H1 (cell line): ENCODE data around the gene SPINT1. TPM values are rescaled to one million over a fixed set of nuclear protein-coding genes. Genes with fewer than 3 reads are reported as not detected.

ENCODE experiments used
- CTCF ChIA-PET: fragments of 300-600 bp; sonication (Branson Sonifier 250); formaldehyde crosslinking; loops from one replicate; lab custom pipeline; 2021; ENCODE audit not compliant: partially characterized antibody; lab: Charles Lee
- POLR2A ChIA-PET: fragments of 300-600 bp; sonication (Branson Sonifier 250); formaldehyde crosslinking; loops from one replicate; lab custom pipeline; 2021; ENCODE audit warnings: inconsistent platforms; ENCODE audit not compliant: partially characterized antibody; lab: Charles Lee
- DNase-seq, 2 experiments: peaks; one replicate each; pipeline versions ENCODE4 v3.0.0 to v3.0.0-alpha.2; 2010 to 2022; ENCODE audit warnings: low spot score in 2 of 2, low read depth in 1 of 2, mixed read lengths in 1 of 2
- FAIRE-seq: peaks from 2 replicates; lab custom pipeline; 2011; peaks lifted over from hg19 to GRCh38; lab: Jason Lieb, UNC
- H2AFZ ChIP-seq: 2 replicates; pipeline ENCODE4 v1.8.1; 2012; ENCODE audit warnings: low read length, inconsistent platforms
- H2AK5ac ChIP-seq: 2 replicates; pipeline ENCODE4 v1.6.1; 2013; ENCODE audit warnings: low read depth, low read length
- H2BK120ac ChIP-seq: replicated peaks from 2 replicates; pipeline ENCODE3; 2013; ENCODE audit warnings: low read depth, low read length, inconsistent platforms
- H2BK12ac ChIP-seq: 2 replicates; pipeline ENCODE4 v1.6.1; 2013; ENCODE audit warnings: low read depth, low read length
- H2BK15ac ChIP-seq: 2 replicates; pipeline ENCODE4 v1.6.1; 2013; ENCODE audit warnings: low read length
- H2BK20ac ChIP-seq: 2 replicates; pipeline ENCODE4 v1.6.1; 2013; ENCODE audit warnings: low read length
- H2BK5ac ChIP-seq: 2 replicates; pipeline ENCODE4 v1.6.1; 2013; ENCODE audit warnings: low read depth, low read length
- H3K14ac ChIP-seq: 2 replicates; pipeline ENCODE4 v1.6.1; 2013; ENCODE audit warnings: inconsistent platforms; ENCODE audit not compliant: insufficient read length
- H3K18ac ChIP-seq: 2 replicates; pipeline ENCODE4 v1.6.1; 2013; ENCODE audit warnings: low read length; ENCODE audit errors: extremely low read depth
- H3K23ac ChIP-seq: 2 replicates; pipeline ENCODE4 v1.6.1; 2013; ENCODE audit warnings: inconsistent platforms; ENCODE audit not compliant: insufficient read length
- H3K23me2 ChIP-seq: 2 replicates; pipeline ENCODE4 v1.6.1; 2013; ENCODE audit warnings: low read depth, low read length
- H3K27ac ChIP-seq: 2 replicates; pipeline ENCODE4 v1.6.1; 2011; ENCODE audit warnings: low read depth, low read length, inconsistent platforms
- H3K27me3 ChIP-seq, 4 experiments: replicated peaks in 1 of 4; 1 replicate in 1 of 4; 2 replicates in 3 of 4; pipeline versions ENCODE4 v1.6.1 to v1.8.1; 2011 to 2013; ENCODE audit warnings: low read length in 3 of 4, mild to moderate bottlenecking in 3 of 4, inconsistent platforms in 2 of 4, mixed read lengths in 2 of 4, moderate library complexity in 1 of 4; ENCODE audit not compliant: control insufficient read depth in 3 of 4, insufficient read depth in 3 of 4; ENCODE audit errors: extremely low read depth in 1 of 4
- H3K36me3 ChIP-seq, 4 experiments: 2 replicates each; pipeline versions ENCODE4 v1.6.1 to v1.8.1; 2011 to 2013; ENCODE audit warnings: mild to moderate bottlenecking in 4 of 4, low read length in 3 of 4, moderate library complexity in 2 of 4, control low read depth in 1 of 4, inconsistent platforms in 1 of 4; ENCODE audit not compliant: insufficient read depth in 4 of 4, control insufficient read depth in 2 of 4
- H3K4ac ChIP-seq: replicated peaks from 2 replicates; pipeline ENCODE3; 2013; ENCODE audit warnings: low read length, low read depth, mixed read lengths, inconsistent platforms; ENCODE audit not compliant: insufficient read length
- H3K4me1 ChIP-seq, 4 experiments: replicated peaks in 1 of 4; 1 replicate in 1 of 4; 2 replicates in 3 of 4; pipeline versions ENCODE4 v1.6.1 to v1.8.1; 2011 to 2013; ENCODE audit warnings: low read length in 3 of 4, inconsistent platforms in 2 of 4, mixed read lengths in 1 of 4; ENCODE audit not compliant: insufficient read depth in 4 of 4, control insufficient read depth in 3 of 4
- H3K4me2 ChIP-seq, 2 experiments: 2 replicates each; pipeline versions ENCODE4 v1.6.1 to v1.8.1; 2011 to 2013; ENCODE audit warnings: low read depth in 2 of 2, low read length in 2 of 2, control low read depth in 1 of 2, inconsistent platforms in 1 of 2, mild to moderate bottlenecking in 1 of 2; ENCODE audit not compliant: insufficient read depth in 1 of 2
- H3K4me3 ChIP-seq, 4 experiments: fragments of 200-600, 300-600 bp in 1 of 4; sonication (generic), shearing (Covaris generic), sonication (Bioruptor Twin) in 1 of 4; 2 replicates each; pipeline versions ENCODE4 v1.5.1 to v1.8.1; 2011 to 2016; ENCODE audit warnings: low read length in 4 of 4, low read depth in 3 of 4, control low read depth in 2 of 4, inconsistent platforms in 2 of 4, mild to moderate bottlenecking in 2 of 4, mixed read lengths in 1 of 4, moderate library complexity in 1 of 4; ENCODE audit not compliant: insufficient read depth in 2 of 4; ENCODE audit errors: extremely low read depth in 1 of 4
- H3K56ac ChIP-seq: replicated peaks from 2 replicates; pipeline ENCODE3; 2013; ENCODE audit warnings: low read depth, mild to moderate bottlenecking, mixed read lengths, low read length, inconsistent platforms; ENCODE audit not compliant: insufficient read length
- H3K79me1 ChIP-seq: 2 replicates; pipeline ENCODE4 v1.6.1; 2013; ENCODE audit warnings: low read depth, low read length, control low read depth
- H3K79me2 ChIP-seq, 2 experiments: 2 replicates each; pipeline versions ENCODE4 v1.6.1 to v1.8.1; 2012 to 2013; ENCODE audit warnings: low read length in 2 of 2, mild to moderate bottlenecking in 2 of 2, inconsistent platforms in 1 of 2; ENCODE audit not compliant: insufficient read depth in 2 of 2, control insufficient read depth in 1 of 2
- H3K9ac ChIP-seq, 4 experiments: replicated peaks in 1 of 4; 1 replicate in 1 of 4; 2 replicates in 3 of 4; pipeline versions ENCODE4 v1.6.1 to v1.8.1; 2011 to 2013; ENCODE audit warnings: low read depth in 3 of 4, low read length in 3 of 4, control low read depth in 2 of 4, mild to moderate bottlenecking in 2 of 4, moderate library complexity in 2 of 4, inconsistent platforms in 1 of 4; ENCODE audit errors: extremely low read depth in 1 of 4
- H3K9me3 ChIP-seq, 2 experiments: 2 replicates each; pipeline versions ENCODE4 v1.6.1 to v1.8.1; 2012 to 2013; ENCODE audit warnings: mild to moderate bottlenecking in 2 of 2, moderate library complexity in 2 of 2, control low read depth in 1 of 2, inconsistent platforms in 1 of 2, low read depth in 1 of 2, low read length in 1 of 2, mixed read lengths in 1 of 2; ENCODE audit not compliant: insufficient read depth in 2 of 2
- H4K20me1 ChIP-seq, 2 experiments: replicated peaks in 1 of 2; 2 replicates each; pipeline versions ENCODE3 to v1.8.1; 2011 to 2013; ENCODE audit warnings: inconsistent platforms in 2 of 2, low read length in 2 of 2, mild to moderate bottlenecking in 1 of 2; ENCODE audit not compliant: insufficient read depth in 2 of 2, control insufficient read depth in 1 of 2
- H4K5ac ChIP-seq: 2 replicates; pipeline ENCODE4 v1.6.1; 2013; ENCODE audit warnings: low read length, low read depth, mixed read lengths, inconsistent platforms; ENCODE audit not compliant: insufficient read length
- H4K8ac ChIP-seq: 2 replicates; pipeline ENCODE4 v1.8.0; 2013; ENCODE audit warnings: mild to moderate bottlenecking, moderate library complexity, low read length, inconsistent platforms; ENCODE audit not compliant: insufficient read depth; ENCODE audit errors: extremely low read depth
- H4K91ac ChIP-seq: replicated peaks from 2 replicates; pipeline ENCODE3; 2013; ENCODE audit warnings: low read length, mixed read lengths, inconsistent platforms; ENCODE audit not compliant: insufficient read length
- BACH1 ChIP-seq: IDR thresholded peaks from 2 replicates; pipeline ENCODE4 v1.6.1; 2012; ENCODE audit warnings: low read length, improper control_type of control experiment
- BCL11A ChIP-seq, 2 experiments: IDR thresholded peaks; one replicate each; pipeline ENCODE4 v1.6.1; 2011; ENCODE audit warnings: low read depth in 2 of 2, low read length in 2 of 2, mild to moderate bottlenecking in 2 of 2
- CBX5 ChIP-seq: fragments of 300-800, 300-1000 bp; sonication (generic); IDR thresholded peaks from 2 replicates; pipeline ENCODE4 v1.7.1; 2016; ENCODE audit warnings: antibody characterized with exemption, low read length, low read depth
- CBX8 ChIP-seq: fragments of 300-800, 300-1000 bp; sonication (generic); IDR thresholded peaks from 2 replicates; pipeline ENCODE4 v1.7.1; 2016; ENCODE audit warnings: low read depth, low read length, borderline replicate concordance
- CTBP2 ChIP-seq: IDR thresholded peaks from 2 replicates; pipeline ENCODE4 v1.7.0; 2011; ENCODE audit warnings: borderline replicate concordance, mild to moderate bottlenecking, moderate library complexity, mixed read lengths, low read length; ENCODE audit not compliant: insufficient read depth, insufficient read length
- EZH2 ChIP-seq: fragments of 200-600 bp; sonication (generic); IDR thresholded peaks from 2 replicates; pipeline ENCODE4 v1.7.1; 2012; ENCODE audit warnings: low read depth, mild to moderate bottlenecking, moderate library complexity, low read length, inconsistent platforms; ENCODE audit not compliant: severe bottlenecking
- PHF8 ChIP-seq: fragments of 200-600 bp; sonication (generic); conservative IDR thresholded peaks from 2 replicates; pipeline ENCODE4 v1.7.1; 2012; ENCODE audit warnings: low read depth, mild to moderate bottlenecking, inconsistent platforms, low read length, moderate library complexity
- RBBP5 ChIP-seq: IDR thresholded peaks from 2 replicates; pipeline ENCODE4 v1.7.1; 2012; ENCODE audit warnings: low read depth, mild to moderate bottlenecking, inconsistent platforms, low read length, moderate library complexity, borderline replicate concordance
- SIN3A ChIP-seq, 2 experiments: IDR thresholded peaks in 1 of 2; conservative IDR thresholded peaks in 1 of 2; 2 replicates each; pipeline ENCODE4 v1.6.1; 2011 to 2012; ENCODE audit warnings: low read length in 2 of 2, improper control_type of control experiment in 1 of 2, low read depth in 1 of 2, mild to moderate bottlenecking in 1 of 2
- SIRT6 ChIP-seq: IDR thresholded peaks from one replicate; pipeline ENCODE4 v1.7.1; 2012; ENCODE audit warnings: low read length, inconsistent platforms
- SUZ12 ChIP-seq: fragments of 200-600 bp; sonication (generic); IDR thresholded peaks from 2 replicates; pipeline ENCODE4 v1.6.1; 2012; ENCODE audit warnings: mild to moderate bottlenecking, inconsistent platforms, low read length, moderate library complexity, mixed read lengths
- TAF1 ChIP-seq: IDR thresholded peaks from 2 replicates; pipeline ENCODE4 v1.6.1; 2011; ENCODE audit warnings: mild to moderate bottlenecking, low read depth, low read length
- TCF12 ChIP-seq: IDR thresholded peaks from 2 replicates; pipeline ENCODE4 v1.6.1; 2011; ENCODE audit warnings: low read depth, mild to moderate bottlenecking, low read length
- WGBS, 2 experiments: shearing (Covaris generic) in 1 of 2; methylation state at CpG; one replicate each; pipeline versions ENCODE4 v1.1.6 to v1.1.7; 2013 to 2015; ENCODE audit warnings: low lambda C conversion rate in 2 of 2, mixed read lengths in 2 of 2, inconsistent platforms in 1 of 2, low coverage in 1 of 2, missing lambda C conversion rate in 1 of 2; ENCODE audit not compliant: insufficient replicate concordance in 2 of 2, insufficient coverage in 1 of 2, insufficient read length in 1 of 2; ENCODE audit errors: extremely low coverage in 1 of 2, missing lambda C conversion rate in 1 of 2; 5-methylcytosine and 5-hydroxymethylcytosine counted together
- polyA plus RNA-seq, 7 experiments: library from polyadenylated mRNA; depleted of rRNA in 3 of 7; stranded (reverse) in 5 of 7; unstranded in 2 of 7; fragments of >200 nt in 5 of 7; fragments of 200-250 nt in 2 of 7; gene quantifications; 1 replicate in 5 of 7; 2 replicates in 1 of 7; 4 replicates in 1 of 7; pipeline versions ENCODE4 v1.2.1 to v1.2.3, GENCODE V29; 2011 to 2013; ENCODE audit warnings: missing spikeins in 2 of 7, mixed read lengths in 2 of 7
- total RNA-seq: library from RNA; stranded (reverse); fragmentation: NEBNext Ultra II Directional; extraction: Animal tissue kit (Norgen Biotek cat#: 25700); gene quantifications from 2 replicates; pipeline ENCODE4 v1.2.1, GENCODE V29; 2021

SPINT1 gene
- total and polyA plus RNA-seq, 2 of the 8 experiments (the other 6 are each of a cell fraction or from before 2014, with no cell fraction given) = 117 to 155 TPM

GRCh38 chr15:40854161-40854560, 10.3 kb downstream of the SPINT1 start:
- H3K79me2 ChIP-seq = peaks cover 0 to 11% of the 10 kb centered on the region in 2 experiments; a peak in 2 of 4 replicates
- H3K18ac ChIP-seq = no peak overlapping the region
- H2BK20ac ChIP-seq = no peak overlapping the region
- POLR2A ChIA-PET = interaction anchor here (1.5 to 1.7 kb wide), 2 partner anchors 10 to 16 kb away, joined by 3 to 8 read pairs; partner anchors contain the start of gene SPINT1
- H4K5ac ChIP-seq = no peak overlapping the region
- no peak for FAIRE-seq
- H2BK5ac ChIP-seq = no peak overlapping the region
- no peak overlapping the region for H2BK12ac ChIP-seq
- H4K91ac ChIP-seq = no peak overlapping the region
- no peaks in the 10 kb centered on the region for H3K23me2 ChIP-seq
- DNase-seq = no peak
- no peak overlapping the region for H4K8ac ChIP-seq
- H3K9me3 ChIP-seq = no peaks in the 10 kb centered on the region
- H2BK120ac ChIP-seq = no peak overlapping the region
- 82% methylated on average over 10 of the region's 10 CpGs; no CpG with 5 or more reads in 1 of the 2 experiments for WGBS, 2 experiments
- H3K9ac ChIP-seq = no peak overlapping the region
- no peak overlapping the region for H3K4ac ChIP-seq
- no peak overlapping the region for H3K14ac ChIP-seq
- no peak overlapping the region for H2BK15ac ChIP-seq
- peaks cover 3% of the 10 kb centered on the region; the same call in 1 of the 2 replicates for H3K79me1 ChIP-seq
- no peak overlapping the region for H3K56ac ChIP-seq
- H4K20me1 ChIP-seq = peaks cover 5 to 6% of the 10 kb centered on the region in 2 experiments
- H3K27ac ChIP-seq = no peak overlapping the region
- H3K4me1 ChIP-seq = peaks cover 0 to 3% (median 0%) of the 10 kb centered on the region in 4 experiments; a peak in 1 of 7 replicates
- H3K23ac ChIP-seq = no peak overlapping the region
- TF ChIP-seq BACH1 = no peak
- no peak for TF ChIP-seq TAF1
- no peak for TF ChIP-seq CBX8
- TF ChIP-seq CTBP2 = no peak
- TF ChIP-seq SIN3A (conservative IDR thresholded peaks at IDR 0.05 in 1 of 2, IDR thresholded peaks at IDR 0.05 in 1 of 2; ENCODE audit: low read depth in 1 of 2, low read length in 2 of 2) = no peak
- no peak for TF ChIP-seq CBX5
- TF ChIP-seq EZH2 = no peak
- no peak for TF ChIP-seq BCL11A (IDR thresholded peaks at IDR 0.05; ENCODE audit: low read depth in 2 of 2, low read length in 2 of 2)
- no peak for TF ChIP-seq SUZ12
- no peak for TF ChIP-seq SIRT6
- no peak for TF ChIP-seq TCF12
- no peak for TF ChIP-seq RBBP5
- TF ChIP-seq PHF8 = no peak
- no peak overlapping the region for H3K4me2 ChIP-seq
- CTCF ChIA-PET = interaction anchor here (1.2 to 8.6 kb wide), 3 partner anchors 10 to 43 kb away, joined by 3 to 208 read pairs (median 157); partner anchors contain the start of genes SPINT1 and VPS18
- no peak overlapping the region for H3K4me3 ChIP-seq
- H3K27me3 ChIP-seq = no peaks in the 10 kb centered on the region
- H2AK5ac ChIP-seq = no peak overlapping the region
- peaks cover 18 to 52% (median 44%) of the 10 kb centered on the region in 4 experiments; a peak in 7 of 8 replicates for H3K36me3 ChIP-seq
- H2AFZ ChIP-seq = no peak overlapping the region
